C4-2B (cell line): ENCODE results near the gene CLIC2.
"Not testable (repeated sequence)": the region's sequence is repeated elsewhere in the genome, so short reads cannot be mapped to it uniquely, and the experiment has no call there.

ENCODE experiments used
- ZFX ChIP-seq: fragments of 450-650 bp; IDR thresholded peaks from 2 replicates; pipeline ENCODE4 v1.6.1; 2017
- TF ChIP-seq, protein P1 (sequence below): fragments of 450-650 bp; conservative IDR thresholded peaks from 2 replicates; pipeline ENCODE4 v1.5.1; 2017; ENCODE audit warnings: mild to moderate bottlenecking

DNA sequence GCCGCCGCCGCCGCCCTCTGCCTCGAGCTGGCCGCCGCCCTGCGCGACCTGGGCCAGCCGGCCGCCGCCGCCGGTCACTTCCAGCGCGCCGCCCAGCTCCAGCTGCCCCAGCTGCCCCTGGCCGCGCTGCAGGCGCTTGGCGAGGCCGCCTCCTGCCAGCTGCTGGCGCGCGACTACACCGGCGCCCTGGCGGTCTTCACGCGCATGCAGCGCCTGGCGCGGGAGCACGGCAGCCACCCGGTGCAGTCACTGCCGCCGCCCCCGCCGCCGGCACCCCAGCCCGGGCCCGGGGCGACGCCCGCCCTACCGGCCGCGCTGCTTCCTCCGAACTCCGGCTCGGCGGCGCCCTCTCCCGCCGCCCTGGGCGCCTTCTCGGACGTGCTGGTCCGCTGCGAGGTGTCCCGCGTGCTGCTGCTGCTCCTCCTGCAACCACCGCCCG lies 48.1 kb upstream of the CLIC2 start:
- TF ChIP-seq, protein P1, sequence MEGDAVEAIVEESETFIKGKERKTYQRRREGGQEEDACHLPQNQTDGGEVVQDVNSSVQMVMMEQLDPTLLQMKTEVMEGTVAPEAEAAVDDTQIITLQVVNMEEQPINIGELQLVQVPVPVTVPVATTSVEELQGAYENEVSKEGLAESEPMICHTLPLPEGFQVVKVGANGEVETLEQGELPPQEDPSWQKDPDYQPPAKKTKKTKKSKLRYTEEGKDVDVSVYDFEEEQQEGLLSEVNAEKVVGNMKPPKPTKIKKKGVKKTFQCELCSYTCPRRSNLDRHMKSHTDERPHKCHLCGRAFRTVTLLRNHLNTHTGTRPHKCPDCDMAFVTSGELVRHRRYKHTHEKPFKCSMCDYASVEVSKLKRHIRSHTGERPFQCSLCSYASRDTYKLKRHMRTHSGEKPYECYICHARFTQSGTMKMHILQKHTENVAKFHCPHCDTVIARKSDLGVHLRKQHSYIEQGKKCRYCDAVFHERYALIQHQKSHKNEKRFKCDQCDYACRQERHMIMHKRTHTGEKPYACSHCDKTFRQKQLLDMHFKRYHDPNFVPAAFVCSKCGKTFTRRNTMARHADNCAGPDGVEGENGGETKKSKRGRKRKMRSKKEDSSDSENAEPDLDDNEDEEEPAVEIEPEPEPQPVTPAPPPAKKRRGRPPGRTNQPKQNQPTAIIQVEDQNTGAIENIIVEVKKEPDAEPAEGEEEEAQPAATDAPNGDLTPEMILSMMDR = not testable (repeated sequence)
- not testable (repeated sequence) for TF ChIP-seq ZFX
